Ishikawa (cell line): ENCODE measurements around the gene TRIM15.

Source experiments
- CEBPB ChIP-seq: IDR thresholded peaks from 2 replicates; pipeline ENCODE4 v1.6.1; 2012
- CREB1 ChIP-seq: IDR thresholded peaks from 2 replicates; pipeline ENCODE4 v1.6.1; 2012; ENCODE audit warnings: low read depth
- EGR1 ChIP-seq: IDR thresholded peaks from 2 replicates; pipeline ENCODE4 v1.6.1; 2012
- EP300 ChIP-seq: IDR thresholded peaks from 2 replicates; pipeline ENCODE4 v1.6.1; 2012; ENCODE audit warnings: borderline replicate concordance
- FOXM1 ChIP-seq: IDR thresholded peaks from 2 replicates; pipeline ENCODE4 v1.6.1; 2012; ENCODE audit warnings: low read depth, borderline replicate concordance
- NFIC ChIP-seq: IDR thresholded peaks from 2 replicates; pipeline ENCODE4 v1.6.1; 2012
- RAD21 ChIP-seq: IDR thresholded peaks from 2 replicates; pipeline ENCODE4 v1.6.1; 2012; ENCODE audit warnings: low read depth
- TAF1 ChIP-seq: IDR thresholded peaks from 2 replicates; pipeline ENCODE4 v1.6.1; 2012; ENCODE audit warnings: low read depth, mild to moderate bottlenecking
- TCF12 ChIP-seq: IDR thresholded peaks from 2 replicates; pipeline ENCODE4 v1.6.1; 2012; ENCODE audit warnings: low read depth
- TEAD4 ChIP-seq: IDR thresholded peaks from 2 replicates; pipeline ENCODE4 v1.6.1; 2012
- YY1 ChIP-seq: IDR thresholded peaks from 2 replicates; pipeline ENCODE4 v1.6.1; 2012; ENCODE audit warnings: low read depth
- ZBTB7A ChIP-seq: IDR thresholded peaks from 2 replicates; pipeline ENCODE4 v1.6.1; 2012; ENCODE audit warnings: low read depth
- TF ChIP-seq, protein P1 (sequence below): IDR thresholded peaks from 2 replicates; pipeline ENCODE4 v1.6.1; 2012
- TF ChIP-seq, protein P2 (sequence below): IDR thresholded peaks from 2 replicates; pipeline ENCODE4 v1.6.1; 2012; ENCODE audit warnings: low read depth, mild to moderate bottlenecking
- TF ChIP-seq, protein P3 (sequence below): IDR thresholded peaks from 2 replicates; pipeline ENCODE4 v1.6.1; 2012

The TRIM15 gene

DNA sequence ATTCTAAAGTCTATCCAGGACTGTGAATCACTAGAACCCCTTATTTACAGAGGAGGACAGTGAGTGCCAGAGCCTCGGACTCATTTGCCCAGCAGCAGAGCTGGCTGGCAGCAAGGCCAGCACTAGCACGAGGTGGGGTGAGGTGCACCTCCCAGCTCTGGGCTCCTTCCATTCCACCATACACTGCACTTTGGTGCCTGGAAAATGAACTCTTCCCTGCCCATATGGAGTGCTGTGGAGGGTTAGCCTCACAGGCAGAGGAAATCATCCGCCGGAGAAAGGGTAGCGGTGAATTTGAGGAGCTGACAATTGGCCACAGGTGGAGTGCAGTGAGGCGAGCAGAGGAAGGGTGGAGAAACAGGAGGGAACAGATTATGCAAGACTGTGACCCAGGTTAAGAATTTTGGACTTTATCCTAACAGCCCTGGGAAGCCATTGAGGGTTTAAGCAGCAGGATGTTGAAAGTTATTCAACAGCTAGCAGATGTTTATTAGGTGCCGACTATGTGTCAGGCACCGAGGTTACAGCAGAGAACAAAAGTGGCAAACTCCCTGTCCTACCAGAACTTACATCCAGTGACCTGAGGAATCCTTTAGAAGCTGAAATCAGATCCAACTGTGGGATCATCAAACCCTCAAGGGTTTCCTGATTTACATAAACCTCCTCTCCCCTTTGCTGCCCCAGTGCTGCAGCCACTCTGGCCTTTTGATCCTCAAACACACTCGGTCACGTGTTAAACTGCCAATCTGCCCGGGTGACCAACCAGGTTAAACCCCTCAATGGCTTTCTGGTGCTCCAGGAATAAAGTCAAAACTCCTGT lies 43.7 kb downstream of the TRIM15 start:
- TF ChIP-seq CEBPB (peak; percentile 97), FOXM1 (no peak), TEAD4 (peak; percentile 72), NFIC (peak; percentile 62), TAF1 (no peak), RAD21 (no peak), CREB1 (no peak), EP300 (peak; percentile 44; the same call in 1 of the 2 replicates), ZBTB7A (no peak), EGR1 (no peak), YY1 (peak; percentile 60; the same call in 1 of the 2 replicates), TCF12 (peak; percentile 84)
- TF ChIP-seq, protein P1, sequence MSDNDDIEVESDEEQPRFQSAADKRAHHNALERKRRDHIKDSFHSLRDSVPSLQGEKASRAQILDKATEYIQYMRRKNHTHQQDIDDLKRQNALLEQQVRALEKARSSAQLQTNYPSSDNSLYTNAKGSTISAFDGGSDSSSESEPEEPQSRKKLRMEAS: peak; percentile 60
- TF ChIP-seq, protein P2, sequence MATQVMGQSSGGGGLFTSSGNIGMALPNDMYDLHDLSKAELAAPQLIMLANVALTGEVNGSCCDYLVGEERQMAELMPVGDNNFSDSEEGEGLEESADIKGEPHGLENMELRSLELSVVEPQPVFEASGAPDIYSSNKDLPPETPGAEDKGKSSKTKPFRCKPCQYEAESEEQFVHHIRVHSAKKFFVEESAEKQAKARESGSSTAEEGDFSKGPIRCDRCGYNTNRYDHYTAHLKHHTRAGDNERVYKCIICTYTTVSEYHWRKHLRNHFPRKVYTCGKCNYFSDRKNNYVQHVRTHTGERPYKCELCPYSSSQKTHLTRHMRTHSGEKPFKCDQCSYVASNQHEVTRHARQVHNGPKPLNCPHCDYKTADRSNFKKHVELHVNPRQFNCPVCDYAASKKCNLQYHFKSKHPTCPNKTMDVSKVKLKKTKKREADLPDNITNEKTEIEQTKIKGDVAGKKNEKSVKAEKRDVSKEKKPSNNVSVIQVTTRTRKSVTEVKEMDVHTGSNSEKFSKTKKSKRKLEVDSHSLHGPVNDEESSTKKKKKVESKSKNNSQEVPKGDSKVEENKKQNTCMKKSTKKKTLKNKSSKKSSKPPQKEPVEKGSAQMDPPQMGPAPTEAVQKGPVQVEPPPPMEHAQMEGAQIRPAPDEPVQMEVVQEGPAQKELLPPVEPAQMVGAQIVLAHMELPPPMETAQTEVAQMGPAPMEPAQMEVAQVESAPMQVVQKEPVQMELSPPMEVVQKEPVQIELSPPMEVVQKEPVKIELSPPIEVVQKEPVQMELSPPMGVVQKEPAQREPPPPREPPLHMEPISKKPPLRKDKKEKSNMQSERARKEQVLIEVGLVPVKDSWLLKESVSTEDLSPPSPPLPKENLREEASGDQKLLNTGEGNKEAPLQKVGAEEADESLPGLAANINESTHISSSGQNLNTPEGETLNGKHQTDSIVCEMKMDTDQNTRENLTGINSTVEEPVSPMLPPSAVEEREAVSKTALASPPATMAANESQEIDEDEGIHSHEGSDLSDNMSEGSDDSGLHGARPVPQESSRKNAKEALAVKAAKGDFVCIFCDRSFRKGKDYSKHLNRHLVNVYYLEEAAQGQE: no peak
- TF ChIP-seq, protein P3, sequence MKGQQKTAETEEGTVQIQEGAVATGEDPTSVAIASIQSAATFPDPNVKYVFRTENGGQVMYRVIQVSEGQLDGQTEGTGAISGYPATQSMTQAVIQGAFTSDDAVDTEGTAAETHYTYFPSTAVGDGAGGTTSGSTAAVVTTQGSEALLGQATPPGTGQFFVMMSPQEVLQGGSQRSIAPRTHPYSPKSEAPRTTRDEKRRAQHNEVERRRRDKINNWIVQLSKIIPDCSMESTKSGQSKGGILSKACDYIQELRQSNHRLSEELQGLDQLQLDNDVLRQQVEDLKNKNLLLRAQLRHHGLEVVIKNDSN: peak; percentile 68; the same call in 1 of the 2 replicates

DNA sequence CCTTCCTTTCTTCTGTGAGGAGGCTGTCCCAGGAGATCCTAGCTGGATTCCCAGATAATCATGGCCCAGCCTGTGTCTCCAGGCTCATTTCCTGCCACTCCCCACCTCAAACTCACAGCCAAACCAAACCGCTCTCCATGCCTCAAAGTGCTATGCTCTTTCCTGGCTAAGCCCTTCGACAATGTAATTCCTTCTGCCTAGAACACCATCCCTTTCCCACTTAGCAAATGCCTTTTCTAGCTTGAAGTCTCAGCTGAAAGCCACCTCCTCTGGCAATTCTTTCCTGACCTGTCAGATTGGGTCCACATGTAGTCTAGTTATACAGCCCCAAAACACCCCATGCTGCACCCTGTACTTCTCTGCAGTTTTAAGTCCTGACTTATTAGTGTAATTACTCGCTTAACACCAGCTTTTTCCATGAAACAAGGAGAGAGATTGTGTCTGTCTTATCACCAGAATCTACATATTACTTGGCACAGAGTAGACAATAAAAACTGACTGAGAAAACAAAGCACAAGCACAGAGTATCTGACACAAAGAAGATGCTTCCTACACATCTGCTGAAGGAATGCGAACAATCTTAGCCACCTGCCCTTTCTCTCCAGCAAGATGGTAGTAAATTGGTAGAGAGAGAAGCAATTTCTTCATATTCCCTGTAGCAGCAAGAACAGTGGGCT lies 44.4 kb downstream of the TRIM15 start:
- TF ChIP-seq, protein P1: no peak
- TF ChIP-seq, protein P3: no peak
- no peak for TF ChIP-seq YY1
- no peak for TF ChIP-seq RAD21
- TF ChIP-seq, protein P2: no peak
- TF ChIP-seq ZBTB7A: no peak

DNA sequence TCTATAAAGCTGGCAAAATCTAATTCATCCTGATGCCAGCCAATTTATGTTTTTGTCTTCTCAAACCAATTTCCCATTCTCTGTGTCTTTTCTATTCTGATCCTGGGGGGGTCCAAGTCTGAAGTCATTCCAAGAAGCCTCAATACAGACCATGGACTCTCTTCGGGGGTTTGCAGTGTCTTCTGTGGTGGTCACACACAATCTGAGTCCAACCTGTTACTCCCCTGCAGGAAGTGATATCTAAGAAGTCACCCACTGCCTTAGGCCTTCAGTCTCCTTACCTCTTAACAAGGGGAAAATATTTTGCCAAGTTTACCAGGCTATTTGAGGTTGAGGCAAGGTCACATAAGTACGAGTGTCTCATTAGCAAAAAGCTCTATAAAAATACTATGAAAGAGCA lies 48.0 kb downstream of the TRIM15 start:
- no peak for TF ChIP-seq FOXM1
- no peak for TF ChIP-seq NFIC
- no peak for TF ChIP-seq TEAD4
- TF ChIP-seq, protein P1: no peak
- TF ChIP-seq EGR1: no peak
- no peak for TF ChIP-seq RAD21
- TF ChIP-seq YY1: no peak
- no peak for TF ChIP-seq TCF12

DNA sequence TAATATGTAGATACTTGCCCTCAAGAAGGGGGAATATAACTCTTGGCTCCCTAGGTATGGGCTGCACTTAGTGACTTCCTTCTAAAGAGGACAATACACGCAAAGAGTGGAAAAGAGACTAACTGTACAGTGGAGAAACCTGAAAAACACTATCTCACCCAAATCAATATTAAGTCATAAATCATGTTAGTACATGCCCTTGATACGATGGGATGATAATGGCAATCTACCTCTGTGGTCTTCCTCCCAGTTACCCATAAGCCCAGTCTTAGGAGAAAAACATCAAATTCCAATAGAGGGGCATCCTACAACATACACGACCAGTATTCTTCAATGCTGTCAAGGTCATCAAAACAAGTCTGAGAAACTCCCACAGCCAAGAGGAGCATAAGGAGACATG lies 48.6 kb downstream of the TRIM15 start:
- TF ChIP-seq, protein P3: no peak
- TF ChIP-seq ZBTB7A: no peak
- no peak for TF ChIP-seq CREB1

DNA sequence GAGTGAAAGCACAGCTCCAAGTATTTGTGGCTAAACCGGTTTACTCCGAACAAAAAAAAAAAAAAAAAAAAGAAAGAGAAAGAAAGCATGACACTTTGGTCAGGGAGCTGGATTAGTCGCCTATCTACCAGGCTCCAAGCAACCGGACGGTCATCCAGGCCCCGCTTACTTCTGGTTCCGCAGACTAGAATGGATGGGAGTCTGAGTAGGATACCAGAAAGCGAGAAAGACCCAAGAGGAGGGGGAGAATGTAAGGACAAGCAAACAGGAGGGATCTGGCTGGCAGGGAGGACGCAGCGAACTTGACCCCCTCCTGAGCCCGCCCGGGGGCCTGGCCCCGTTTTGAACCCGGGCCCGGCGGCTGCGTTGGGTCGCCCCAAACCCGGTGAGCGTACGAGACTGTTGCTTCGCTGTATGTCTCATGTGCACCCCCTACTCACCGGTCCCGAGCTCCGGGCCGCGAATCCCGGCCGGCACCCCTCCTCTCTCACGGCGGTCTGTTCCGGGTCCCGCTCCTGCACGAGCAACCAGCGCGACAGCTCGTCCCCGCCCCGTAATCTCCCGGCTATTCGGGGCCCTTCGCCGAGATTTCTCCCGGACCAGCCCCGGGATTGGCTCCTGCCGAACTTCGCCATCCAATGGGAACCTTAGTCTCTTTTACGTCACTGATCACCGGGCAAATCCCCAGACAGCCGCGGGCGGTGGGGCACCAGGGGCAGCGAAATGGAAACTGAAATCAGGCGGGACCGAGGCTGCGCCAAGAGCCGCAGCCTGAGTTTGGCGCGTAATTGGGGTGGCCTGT lies 49.7 kb downstream of the TRIM15 start, which contains the start of gene TRIM26:
TRIM26 (minus strand) TSS at position 542 of the 802 bp plus-strand sequence. CDS start 14,303 bp downstream, outside the sequence.
- no peak for TF ChIP-seq TEAD4
- no peak for TF ChIP-seq EGR1
- TF ChIP-seq EP300: no peak
- TF ChIP-seq, protein P3: no peak
- no peak for TF ChIP-seq TCF12
- TF ChIP-seq NFIC: no peak; the same call in none of the 2 replicates
- TF ChIP-seq ZBTB7A: peak; percentile 36
- no peak for TF ChIP-seq FOXM1
- TF ChIP-seq TAF1: peak; percentile 53
- no peak for TF ChIP-seq RAD21
- TF ChIP-seq, protein P1: peak; percentile 77; the same call in 1 of the 2 replicates
- peak; percentile 75 for TF ChIP-seq CREB1
- TF ChIP-seq CEBPB: no peak
- TF ChIP-seq YY1: 0 out of 2 replicates have a peak, but pooled peaks have one; percentile 6
- TF ChIP-seq, protein P2: no peak
